ENCODE data around the gene GPR162.

- TF ChIP-seq CTCF (IDR thresholded peaks at IDR 0.05; ENCODE audit: low read length) (0 out of 2 replicates have a peak, but pooled peaks have one; percentile 4), EZH2phosphoT487 (IDR thresholded peaks at IDR 0.05; ENCODE audit: low read length) (no peak)
These were observed 8.1 kb downstream of the GPR162 start for GRCh38 chr12:6829536-6830220.

Measured in MM.1S (cell line).